Loucy (cell line): ENCODE results near the gene C5orf52.
"Not testable (repeated sequence)": the region's sequence is repeated elsewhere in the genome, so short reads cannot be mapped to it uniquely, and the experiment has no call there.

Source experiments
- H2AFZ ChIP-seq: fragments of 200-600 bp; sonication (generic); 2 replicates; pipeline ENCODE4 v1.6.0; 2016; ENCODE audit warnings: antibody characterized with exemption, mild to moderate bottlenecking, low read length, moderate library complexity
- H3F3A ChIP-seq: fragments of 200-600 bp; 2 replicates; pipeline ENCODE4 v1.6.0; 2016; ENCODE audit warnings: antibody characterized with exemption, low read depth, mild to moderate bottlenecking
- H3K27me3 ChIP-seq: fragments of 200-600 bp; sonication (generic); 2 replicates; pipeline ENCODE4 v1.6.1; 2014; ENCODE audit warnings: low read length, mild to moderate bottlenecking; ENCODE audit not compliant: insufficient read depth, poor library complexity, severe bottlenecking
- H3K36me3 ChIP-seq: fragments of 200-600 bp; sonication (generic); 2 replicates; pipeline ENCODE4 v1.6.1; 2016; ENCODE audit warnings: low read length; ENCODE audit not compliant: insufficient read depth
- H3K4me1 ChIP-seq: fragments of 200-600 bp; sonication (generic); 2 replicates; pipeline ENCODE4 v1.5.1; 2014; ENCODE audit warnings: low read length, mild to moderate bottlenecking; ENCODE audit not compliant: insufficient read depth, poor library complexity, severe bottlenecking
- H3K4me2 ChIP-seq: fragments of 200-600 bp; sonication (generic); 2 replicates; pipeline ENCODE4 v1.6.0; 2014; ENCODE audit warnings: antibody characterized with exemption, low read length, low read depth, mild to moderate bottlenecking; ENCODE audit not compliant: poor library complexity, severe bottlenecking
- H3K4me3 ChIP-seq: fragments of 200-600 bp; sonication (generic); 2 replicates; pipeline ENCODE4 v1.5.1; 2014; ENCODE audit warnings: low read length, mild to moderate bottlenecking, mixed read lengths; ENCODE audit not compliant: poor library complexity, severe bottlenecking
- H3K79me2 ChIP-seq: fragments of 200-600 bp; sonication (generic); 2 replicates; pipeline ENCODE4 v1.6.1; 2014; ENCODE audit warnings: low read length; ENCODE audit not compliant: insufficient read depth
- H3K9ac ChIP-seq: fragments of 200-600 bp; sonication (generic); 2 replicates; pipeline ENCODE4 v1.6.0; 2014; ENCODE audit warnings: mild to moderate bottlenecking, low read depth, low read length, moderate library complexity; ENCODE audit not compliant: poor library complexity, severe bottlenecking
- H3K9me2 ChIP-seq: fragments of 200-600 bp; sonication (generic); replicated peaks from 2 replicates; pipeline ENCODE4 v1.6.1; 2016; ENCODE audit warnings: low read depth, low read length, mixed read lengths
- H3K9me3 ChIP-seq: fragments of 200-600 bp; sonication (generic); 2 replicates; pipeline ENCODE4 v1.6.1; 2014; ENCODE audit warnings: mild to moderate bottlenecking, antibody characterized with exemption, low read length, low read depth; ENCODE audit not compliant: insufficient read depth
- H4K20me1 ChIP-seq: fragments of 200-600 bp; sonication (generic); 2 replicates; pipeline ENCODE4 v1.6.0; 2014; ENCODE audit warnings: antibody characterized with exemption, low read length, mild to moderate bottlenecking; ENCODE audit not compliant: insufficient read depth, poor library complexity, severe bottlenecking
- EZH2phosphoT487 ChIP-seq: fragments of 200-600 bp; IDR thresholded peaks from 2 replicates; pipeline ENCODE4 v1.6.1; 2018; ENCODE audit warnings: antibody characterized with exemption, mild to moderate bottlenecking, moderate library complexity, borderline replicate concordance
- TF ChIP-seq, protein P1 (sequence below): fragments of 200-600 bp; sonication (generic); conservative IDR thresholded peaks from 2 replicates; pipeline ENCODE4 v1.5.1; 2014; ENCODE audit warnings: mild to moderate bottlenecking, antibody characterized with exemption, low read length

Gene C5orf52

DNA sequence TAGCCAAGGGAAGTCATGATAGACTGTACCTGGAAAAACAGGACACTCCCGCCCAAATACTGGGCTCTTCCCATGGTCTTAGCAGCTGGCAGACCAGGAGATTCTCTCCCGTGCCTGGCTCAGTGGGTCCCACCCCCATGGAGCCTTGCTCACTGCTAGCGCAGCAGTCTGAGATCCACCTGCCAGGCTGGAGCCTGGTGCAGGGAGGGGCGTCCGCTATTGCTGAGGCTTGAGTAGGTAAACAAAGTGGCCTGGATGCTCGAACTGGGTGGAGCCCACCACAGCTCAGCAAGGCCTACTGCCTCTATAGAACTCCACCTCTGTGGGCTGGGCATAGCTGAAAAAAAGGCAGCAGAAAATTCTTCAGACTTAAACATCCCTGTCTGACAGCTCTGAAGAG lies 49.8 kb downstream of the C5orf52 start:
- Histone ChIP-seq H2AFZ (no peak overlapping the region), H3K9ac (no peak overlapping the region), H3K4me3 (no peak overlapping the region), H3K4me2 (no peak overlapping the region), H3K27me3 (no peaks in the 10 kb centered on the region), H3K79me2 (no peaks in the 10 kb centered on the region), H3K9me3 (no peaks in the 10 kb centered on the region), H3K36me3 (no peaks in the 10 kb centered on the region), H3K9me2 (no peaks in the 10 kb centered on the region), H3F3A (no peaks in the 10 kb centered on the region), H4K20me1 (no peaks in the 10 kb centered on the region), H3K4me1 (no peaks in the 10 kb centered on the region)
- no peak for TF ChIP-seq EZH2phosphoT487
- TF ChIP-seq, protein P1, sequence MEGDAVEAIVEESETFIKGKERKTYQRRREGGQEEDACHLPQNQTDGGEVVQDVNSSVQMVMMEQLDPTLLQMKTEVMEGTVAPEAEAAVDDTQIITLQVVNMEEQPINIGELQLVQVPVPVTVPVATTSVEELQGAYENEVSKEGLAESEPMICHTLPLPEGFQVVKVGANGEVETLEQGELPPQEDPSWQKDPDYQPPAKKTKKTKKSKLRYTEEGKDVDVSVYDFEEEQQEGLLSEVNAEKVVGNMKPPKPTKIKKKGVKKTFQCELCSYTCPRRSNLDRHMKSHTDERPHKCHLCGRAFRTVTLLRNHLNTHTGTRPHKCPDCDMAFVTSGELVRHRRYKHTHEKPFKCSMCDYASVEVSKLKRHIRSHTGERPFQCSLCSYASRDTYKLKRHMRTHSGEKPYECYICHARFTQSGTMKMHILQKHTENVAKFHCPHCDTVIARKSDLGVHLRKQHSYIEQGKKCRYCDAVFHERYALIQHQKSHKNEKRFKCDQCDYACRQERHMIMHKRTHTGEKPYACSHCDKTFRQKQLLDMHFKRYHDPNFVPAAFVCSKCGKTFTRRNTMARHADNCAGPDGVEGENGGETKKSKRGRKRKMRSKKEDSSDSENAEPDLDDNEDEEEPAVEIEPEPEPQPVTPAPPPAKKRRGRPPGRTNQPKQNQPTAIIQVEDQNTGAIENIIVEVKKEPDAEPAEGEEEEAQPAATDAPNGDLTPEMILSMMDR = no peak

DNA sequence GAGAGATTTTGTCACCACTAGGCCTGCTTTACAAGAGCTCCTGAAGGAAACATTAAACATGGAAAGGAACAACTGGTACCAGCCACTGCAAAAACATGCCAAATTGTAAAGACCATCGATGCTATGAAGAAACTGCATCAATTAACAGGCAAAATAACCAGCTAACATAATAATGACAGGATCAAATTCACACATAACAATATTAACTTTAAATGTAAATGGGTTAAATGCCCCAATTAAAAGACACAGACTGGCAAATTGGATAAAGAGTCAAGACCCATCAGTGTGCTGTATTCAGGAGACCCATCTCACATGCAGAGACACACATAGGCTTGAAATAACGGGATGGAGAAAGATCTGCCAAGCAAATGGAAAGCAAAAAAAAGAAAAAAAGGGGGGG lies 51.6 kb downstream of the C5orf52 start:
- not testable (repeated sequence) for H3K9me3 ChIP-seq, H4K20me1 ChIP-seq

DNA sequence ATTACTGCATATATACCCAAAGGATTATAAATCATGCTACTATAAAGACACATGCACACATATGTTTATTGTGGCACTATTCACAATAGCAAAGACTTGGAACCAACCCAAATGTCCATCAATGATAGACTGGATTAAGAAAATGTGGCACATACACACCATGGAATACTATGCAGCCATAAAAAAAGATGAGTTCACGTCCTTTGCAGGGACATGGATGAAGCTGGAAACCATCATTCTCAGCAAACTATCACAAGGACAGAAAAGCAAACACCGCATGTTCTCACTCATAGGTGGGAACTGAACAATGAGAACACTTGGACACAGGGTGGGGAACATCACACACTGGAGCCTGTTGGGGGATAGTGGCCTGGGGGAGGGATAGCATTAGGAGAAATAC lies 55.3 kb downstream of the C5orf52 start:
- H3K4me2 ChIP-seq, H3K4me3 ChIP-seq, H3K9ac ChIP-seq, H2AFZ ChIP-seq, H3K27me3 ChIP-seq, H3F3A ChIP-seq, H3K9me2 ChIP-seq, H3K9me3 ChIP-seq, H3K79me2 ChIP-seq, H3K36me3 ChIP-seq, H3K4me1 ChIP-seq, H4K20me1 ChIP-seq: not testable (repeated sequence)

More for the DNA sequence above, 51.6 kb downstream of the C5orf52 start:
- not testable (repeated sequence) for H3K36me3 ChIP-seq, H3F3A ChIP-seq, H3K9me2 ChIP-seq, H3K79me2 ChIP-seq, H3K27me3 ChIP-seq, H3K4me2 ChIP-seq, H3K9ac ChIP-seq, H3K4me1 ChIP-seq, H2AFZ ChIP-seq, H3K4me3 ChIP-seq

DNA sequence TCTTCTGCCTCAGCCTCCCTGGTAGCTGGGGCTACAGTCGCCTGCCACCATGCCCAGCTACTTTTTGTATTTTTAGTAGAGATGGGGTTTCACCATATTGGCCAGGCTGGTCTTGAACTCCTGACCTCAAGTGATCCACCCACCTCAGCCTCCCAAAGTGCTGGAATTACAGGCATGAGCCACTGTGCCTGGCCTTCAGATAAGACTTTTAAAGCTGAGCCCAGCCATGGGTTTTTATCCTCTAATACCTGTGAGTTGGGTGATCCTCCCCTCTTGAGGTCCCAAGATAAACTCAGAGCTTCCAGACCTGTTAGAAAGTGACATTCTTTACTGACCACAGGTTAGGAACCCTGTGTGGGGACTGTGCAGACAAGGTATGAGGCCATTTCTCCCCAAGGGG lies 56.5 kb downstream of the C5orf52 start:
- not testable (repeated sequence) for H3F3A ChIP-seq, H3K4me1 ChIP-seq, H3K9ac ChIP-seq, H3K36me3 ChIP-seq, H3K4me3 ChIP-seq, H3K4me2 ChIP-seq, H4K20me1 ChIP-seq, H3K9me3 ChIP-seq, H3K9me2 ChIP-seq, H3K79me2 ChIP-seq, H3K27me3 ChIP-seq, H2AFZ ChIP-seq
